HL-60/S4 (cell line): Measurements from ENCODE around the gene AS3MT.

Experiments used
- in situ Hi-C: fragments of 300-500 bp; cut with MboI; formaldehyde crosslinking; loops from 2 replicates; pipeline ENCODE4 v1.14.3; 2022; ENCODE audit warnings: low sequenced_read_pairs

Gene AS3MT

GRCh38 chr10:102951316-102951715 lies 82.0 kb downstream of the AS3MT start:
- in situ Hi-C loops, result no loop called here
